GM18508 (cell line): Measurements from ENCODE around the gene TTLL4.

Experiments
- ATAC-seq: cut with Tn5 transposase; IDR thresholded peaks from one replicate; pipeline ENCODE4 v1.9.1; 2021; ENCODE audit warnings: moderate number of reproducible peaks; ENCODE audit not compliant: insufficient read depth, unreplicated experiment

TTLL4 gene

DNA sequence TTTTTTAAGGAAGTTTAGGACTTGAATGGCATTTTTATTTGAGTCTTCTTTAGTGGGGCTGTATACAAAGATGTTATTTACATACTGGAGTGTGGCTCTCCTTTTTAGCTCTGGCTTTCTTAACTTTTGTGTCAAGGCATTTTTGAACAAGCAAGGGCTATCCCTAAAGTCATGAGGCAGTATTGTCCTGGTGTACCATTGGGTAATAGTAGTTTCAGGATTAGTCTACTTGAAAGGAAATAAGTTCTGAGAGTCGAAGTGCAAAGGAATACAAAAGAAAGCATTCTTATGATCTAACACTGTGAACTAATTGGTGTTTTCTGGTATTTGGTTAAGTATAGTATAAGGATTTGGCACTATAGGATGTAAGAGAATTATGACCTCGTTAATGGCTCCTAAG is 69.4 kb downstream of the TTLL4 start:
- no peak for ATAC-seq

DNA sequence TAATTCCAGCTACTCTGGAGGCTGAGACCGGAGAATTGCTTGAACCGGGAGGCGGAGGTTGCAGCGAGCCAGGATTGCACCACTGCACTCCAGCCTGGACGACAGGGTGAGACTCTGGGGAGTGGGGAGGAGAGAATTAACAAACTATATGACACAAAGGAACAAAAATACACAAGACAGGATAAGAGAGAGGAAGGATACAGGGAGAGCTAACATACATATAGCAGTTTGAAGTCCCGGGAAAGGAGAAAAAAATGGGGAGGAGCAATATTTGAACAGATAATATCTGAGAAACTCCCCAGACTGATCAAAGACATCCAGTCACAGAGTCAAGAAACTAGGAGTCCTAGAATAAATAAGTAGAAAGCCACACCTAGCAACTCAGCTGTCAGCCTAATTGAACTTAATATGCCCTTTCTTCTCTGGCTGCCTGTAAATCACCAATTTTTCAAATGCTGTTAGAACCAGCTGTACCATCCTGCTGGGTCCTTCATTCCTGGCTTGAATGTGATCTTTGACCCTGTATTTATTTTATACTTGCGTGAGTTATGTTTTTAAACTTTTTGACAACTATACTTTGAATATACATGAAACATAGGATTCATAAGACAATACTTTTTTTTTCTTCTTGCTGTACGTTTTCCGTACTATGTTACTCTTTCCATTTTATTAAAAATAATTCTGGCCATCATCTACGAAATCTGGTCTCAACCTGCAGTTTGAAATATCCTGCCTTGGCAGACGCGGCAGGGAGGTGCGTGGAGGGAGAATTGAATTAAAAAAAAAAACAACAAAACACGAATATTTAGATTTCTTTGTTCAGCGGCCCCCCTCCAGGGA is 70.4 kb downstream of the TTLL4 start:
- no peak for ATAC-seq

DNA sequence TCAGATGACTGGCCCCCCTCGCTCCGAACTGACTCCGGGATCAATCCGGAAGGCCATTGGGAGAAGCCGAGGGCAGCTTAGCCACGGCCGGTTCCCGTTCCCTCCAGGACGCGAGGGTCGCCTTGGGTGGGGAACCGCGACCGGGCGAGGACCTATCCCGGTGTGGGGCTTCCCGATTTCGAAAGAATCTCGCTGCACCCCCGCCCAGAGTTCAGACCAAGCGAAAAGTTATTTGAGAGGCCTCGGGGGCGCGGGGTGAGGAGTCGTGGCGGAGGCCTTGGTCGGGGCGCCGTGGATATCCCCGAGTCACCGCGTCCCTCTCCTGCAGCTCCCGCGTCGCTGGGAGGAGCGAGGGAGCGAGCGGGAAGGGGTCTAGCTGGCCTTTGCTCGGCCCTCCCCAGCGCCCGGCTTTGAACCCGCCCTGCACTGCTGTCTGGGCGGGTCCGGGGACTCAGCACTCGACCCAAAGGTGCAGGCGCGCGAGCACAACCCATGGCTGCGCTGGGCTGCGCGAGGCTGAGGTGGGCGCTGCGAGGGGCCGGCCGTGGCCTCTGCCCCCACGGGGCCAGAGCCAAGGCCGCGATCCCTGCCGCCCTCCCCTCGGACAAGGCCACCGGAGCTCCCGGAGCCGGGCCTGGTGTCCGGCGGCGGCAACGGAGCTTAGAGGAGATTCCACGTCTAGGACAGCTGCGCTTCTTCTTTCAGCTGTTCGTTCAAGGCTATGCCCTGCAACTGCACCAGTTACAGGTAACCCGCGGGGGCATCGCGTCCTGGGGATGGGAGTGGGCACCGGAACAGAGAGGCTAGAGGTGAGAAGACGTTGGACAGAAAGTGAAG is 71.3 kb downstream of the TTLL4 start, which contains the start of gene CYP27A1:
TSS of gene CYP27A1 (plus strand) at position 457 of the 837 bp plus-strand sequence. CDS start at position 493, 36 bp downstream.
- ATAC-seq: no peak

DNA sequence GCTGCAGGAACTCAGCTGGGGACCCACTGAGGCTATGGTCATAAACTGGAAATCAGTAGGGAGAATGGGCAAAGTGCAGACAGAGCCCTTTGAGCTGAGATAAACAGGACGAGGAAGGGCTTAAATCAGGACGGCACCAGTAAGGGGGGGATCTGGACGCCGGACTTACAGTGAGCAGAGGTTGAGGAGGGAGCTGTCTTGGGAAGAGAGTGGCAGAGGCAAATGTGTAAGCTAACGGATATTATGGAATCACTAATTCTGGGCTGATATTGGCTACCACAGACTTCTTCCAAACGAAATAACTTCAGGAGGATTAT is 71.9 kb downstream of the TTLL4 start:
- no peak for ATAC-seq

DNA sequence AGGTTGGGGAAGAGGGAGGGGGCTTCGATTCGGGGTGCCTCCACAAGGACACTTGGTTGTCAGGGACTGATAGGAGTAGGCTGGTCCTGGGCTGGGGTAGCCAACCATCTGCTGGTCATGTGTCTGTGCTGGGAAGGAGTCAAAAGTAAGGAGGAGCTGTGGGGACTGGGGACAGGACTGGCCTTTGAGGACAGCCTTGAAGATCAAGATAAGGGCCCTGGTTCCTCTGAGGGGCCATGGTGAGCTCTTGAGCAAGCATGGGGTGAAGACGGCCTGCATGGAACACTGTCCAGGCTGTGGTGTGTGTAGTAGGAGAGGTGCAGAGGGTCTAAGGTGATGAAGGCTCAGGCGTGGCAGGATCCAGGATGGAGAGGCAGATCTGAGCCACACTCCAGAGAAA is 73.1 kb downstream of the TTLL4 start:
- ATAC-seq: no peak

DNA sequence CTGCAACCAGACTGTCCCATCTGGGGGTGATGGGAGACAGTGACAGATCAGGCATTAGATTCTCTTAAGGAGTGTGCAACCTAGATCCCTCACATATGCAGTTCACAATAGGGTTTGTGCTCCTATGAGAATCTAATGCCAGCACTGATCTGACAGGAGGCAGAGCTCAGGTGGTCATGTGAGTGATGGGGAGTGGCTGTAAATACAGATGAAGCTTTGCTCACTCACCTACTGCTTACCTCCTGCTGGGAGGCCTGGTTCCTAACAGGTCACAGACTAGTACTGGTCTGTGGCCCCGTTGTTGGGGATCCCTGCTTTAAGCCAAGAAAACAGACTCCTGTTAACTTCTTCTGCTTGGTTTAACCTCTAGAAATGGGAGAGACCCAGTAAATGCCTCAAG is 74.5 kb downstream of the TTLL4 start:
- ATAC-seq: no peak

DNA sequence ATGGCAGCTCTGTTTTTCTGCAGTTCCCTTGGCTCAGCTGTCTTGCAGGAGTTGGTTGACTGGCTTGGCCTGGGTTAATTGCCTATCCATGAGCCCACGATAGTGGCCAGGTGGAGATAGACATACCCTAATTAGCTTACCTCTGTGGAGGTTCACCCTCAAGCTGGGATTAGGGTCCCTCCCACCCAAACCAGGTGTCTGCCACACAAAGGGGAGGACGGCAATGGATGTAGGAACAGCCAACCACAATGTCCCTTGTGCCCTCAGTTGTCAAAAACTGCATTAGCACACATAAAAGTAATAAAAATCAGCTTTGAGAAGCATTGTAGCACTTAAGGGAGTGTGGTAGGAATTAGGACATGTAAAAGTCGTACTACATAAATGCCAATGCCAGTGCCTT is 75.5 kb downstream of the TTLL4 start:
- ATAC-seq: no peak

DNA sequence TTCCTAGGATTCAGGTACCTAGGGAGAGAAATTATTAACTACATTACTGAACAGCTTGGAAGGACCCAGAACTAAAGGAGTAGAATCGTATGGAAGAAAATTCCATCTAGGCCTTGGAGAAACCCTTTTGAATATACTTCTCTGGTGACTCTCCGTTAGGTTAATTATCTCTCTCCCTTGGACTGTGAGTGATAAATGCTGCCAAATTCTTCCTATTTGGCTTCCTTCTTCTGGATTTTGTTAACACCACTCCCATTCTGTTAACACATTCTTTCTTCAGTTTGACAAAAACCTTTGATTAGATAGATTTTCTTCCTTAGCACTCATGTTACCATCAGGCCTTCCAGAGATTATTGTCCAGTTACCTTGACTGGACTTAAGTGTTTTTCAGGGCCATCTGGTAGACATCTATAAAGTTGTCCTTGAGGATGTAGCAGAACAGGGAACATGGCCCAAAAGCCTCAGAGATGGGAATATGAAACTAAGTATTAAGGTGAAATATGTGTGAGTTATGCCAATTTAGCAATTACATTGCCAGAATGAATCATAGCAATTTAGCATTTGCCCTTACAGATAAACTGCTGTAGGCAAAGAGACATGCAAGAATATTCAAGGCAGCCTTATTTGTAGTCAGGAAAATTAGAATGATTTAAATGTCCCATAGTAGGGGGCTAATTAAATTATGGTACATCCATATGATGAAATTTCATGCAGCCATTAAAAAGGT is 78.1 kb downstream of the TTLL4 start:
- ATAC-seq: no peak

DNA sequence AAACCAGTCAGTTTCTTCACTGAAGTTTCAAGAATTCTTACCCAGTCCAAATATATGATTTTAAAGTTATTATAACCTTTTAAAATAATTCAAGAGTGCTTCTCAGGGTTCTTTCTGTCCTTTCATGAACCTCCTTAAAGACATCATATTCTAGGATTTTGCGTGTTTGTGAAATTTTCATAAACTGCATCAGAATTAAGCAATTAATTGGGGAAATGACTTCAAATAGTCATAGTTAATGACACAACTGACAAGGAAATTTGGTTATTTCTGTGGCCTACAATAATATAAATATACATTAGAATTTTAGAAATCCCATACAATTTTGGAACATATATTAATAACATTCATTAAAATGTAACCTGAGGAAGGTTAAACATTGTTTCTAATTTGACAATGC is 81.8 kb downstream of the TTLL4 start:
- ATAC-seq: no peak

DNA sequence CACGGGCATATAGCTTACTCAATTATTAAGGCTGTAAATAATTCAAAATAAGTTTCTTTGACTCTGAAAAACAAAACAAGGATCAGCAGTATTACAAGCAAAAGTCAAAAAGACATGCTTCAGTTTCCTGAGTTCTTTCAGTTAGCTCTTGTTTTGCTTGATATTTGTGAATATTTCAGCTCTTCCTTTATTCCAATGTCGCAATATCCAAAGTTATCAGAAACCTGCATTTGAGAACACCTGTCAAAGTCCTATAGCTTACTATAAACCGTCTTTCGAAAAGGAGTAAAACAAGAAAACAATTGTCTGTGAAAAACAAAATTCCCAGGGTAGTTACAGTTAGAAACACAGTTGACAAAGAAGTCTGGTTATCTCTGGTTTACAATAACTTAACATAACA is 86.1 kb downstream of the TTLL4 start:
- ATAC-seq: no peak

DNA sequence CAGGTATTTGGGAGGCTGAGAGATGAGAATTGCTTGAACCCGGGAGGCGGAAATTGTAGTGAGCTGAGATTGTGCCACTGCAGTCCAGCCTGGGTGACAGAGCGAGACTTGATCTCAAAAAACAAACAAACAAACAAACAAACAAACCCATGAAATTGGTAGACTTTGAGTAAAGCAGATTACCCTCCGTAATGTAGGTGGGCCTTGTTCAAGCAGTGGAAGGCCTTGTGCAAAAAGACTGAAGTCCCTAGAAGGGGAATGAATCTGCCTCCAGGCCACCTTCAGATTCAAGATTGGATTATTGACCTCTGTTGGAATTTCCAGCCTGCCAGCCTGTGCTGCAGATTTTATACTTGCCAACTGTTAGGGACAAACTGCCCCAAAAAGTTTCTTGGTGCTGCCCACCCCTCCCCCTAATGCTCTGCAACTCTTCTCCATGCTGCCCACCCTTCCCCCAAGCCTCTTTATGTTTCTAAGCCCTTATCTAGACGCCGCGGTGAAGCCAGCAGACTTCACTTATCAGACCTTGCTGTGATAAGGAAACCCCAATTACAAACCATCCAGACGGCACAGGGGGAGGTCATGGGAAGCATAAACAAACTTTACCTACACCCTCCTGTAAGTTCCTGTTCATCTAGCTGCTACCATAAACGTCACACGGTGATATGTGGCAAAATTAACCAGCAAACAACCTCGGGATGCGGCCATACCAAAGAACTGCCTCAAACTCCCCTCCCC is 88.3 kb downstream of the TTLL4 start:
- ATAC-seq: no peak

DNA sequence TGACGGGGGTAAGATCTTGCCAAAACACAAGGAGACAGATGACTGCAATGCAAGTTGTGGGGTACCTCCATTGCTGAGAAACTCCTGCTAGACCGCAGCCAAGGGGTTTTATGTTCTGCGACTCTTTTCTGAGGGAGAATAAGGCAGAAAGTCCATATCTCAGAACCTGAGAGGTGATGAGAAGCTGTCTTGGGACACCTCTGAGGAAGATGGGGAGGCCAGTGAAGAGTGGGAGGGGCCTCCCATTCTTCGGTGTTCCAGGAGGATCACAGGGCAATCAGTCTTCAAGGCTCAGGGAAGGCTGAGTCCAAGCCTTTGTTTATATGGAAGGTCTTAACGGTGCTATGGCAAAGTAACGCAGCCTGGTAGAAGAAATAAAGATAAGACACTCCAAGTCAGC is 89.4 kb downstream of the TTLL4 start:
- ATAC-seq: no peak

DNA sequence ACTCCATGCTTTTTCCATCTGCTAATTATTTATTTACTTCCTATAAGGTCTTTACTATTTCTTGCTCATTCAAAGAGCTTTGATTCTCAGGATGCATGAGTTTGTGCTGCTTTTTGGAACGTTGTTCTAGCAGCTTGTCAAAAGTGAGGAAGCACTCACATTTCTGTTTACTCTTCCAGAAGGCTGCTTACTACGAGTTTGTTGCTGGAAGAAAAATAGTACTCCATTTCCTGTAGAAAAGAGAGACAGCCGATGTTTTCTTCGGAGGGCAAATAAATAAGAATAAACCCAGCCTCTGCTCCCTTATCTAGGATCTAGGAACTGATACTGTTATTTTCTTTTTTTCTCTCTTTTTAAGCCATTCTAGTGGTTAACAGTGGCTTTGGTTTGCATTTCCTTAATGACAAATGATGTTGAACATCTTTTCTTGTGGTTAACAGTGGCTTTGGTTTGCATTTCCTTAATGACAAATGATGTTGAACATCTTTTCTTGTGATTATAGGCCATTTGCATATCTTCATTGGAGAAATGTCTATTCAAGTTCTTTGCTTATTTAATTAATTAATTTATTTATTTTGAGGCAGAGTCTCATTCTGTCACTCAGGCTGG is 91.9 kb downstream of the TTLL4 start:
- no peak for ATAC-seq

DNA sequence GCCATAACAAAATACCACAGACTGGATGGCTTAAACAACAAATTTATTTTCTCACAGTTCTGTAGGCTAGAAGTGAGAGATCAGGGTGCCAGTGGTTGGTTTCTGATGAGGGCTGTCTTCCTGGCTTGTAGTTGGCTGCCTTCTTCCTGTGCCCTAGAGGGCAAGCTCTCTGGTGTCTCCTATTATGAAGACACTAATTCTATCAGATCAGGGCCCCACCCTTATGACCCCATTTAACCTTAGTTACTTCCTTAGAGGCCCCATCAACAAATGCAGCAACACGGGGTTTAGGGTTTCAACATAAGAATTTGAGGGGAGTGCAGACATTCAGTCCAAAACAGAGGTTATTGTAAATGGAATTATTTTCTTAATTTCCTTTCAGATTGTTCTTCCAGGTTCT is 94.2 kb downstream of the TTLL4 start:
- ATAC-seq: no peak
